Stimulated activated CD8-positive, alpha-beta memory T cell treated with anti-CD3 and anti-CD28 coated beads, Interleukin-4, amount 100 ng/mL, for 48 hours (primary cell): ENCODE results near the gene ARMC9.
A peak's percentile ranks its signal among the peaks of the same experiment; 100 is the strongest.
"Not testable (repeated sequence)": the region's sequence is repeated elsewhere in the genome, so short reads cannot be mapped to it uniquely, and the experiment has no call there.

Source experiments
- DNase-seq: peaks from one replicate; pipeline ENCODE4 v3.0.0-alpha.2; 2020

Gene ARMC9

GRCh38 chr2:231407686-231408085 is 209.3 kb downstream of the ARMC9 start:
- not testable (repeated sequence) for DNase-seq

DNA sequence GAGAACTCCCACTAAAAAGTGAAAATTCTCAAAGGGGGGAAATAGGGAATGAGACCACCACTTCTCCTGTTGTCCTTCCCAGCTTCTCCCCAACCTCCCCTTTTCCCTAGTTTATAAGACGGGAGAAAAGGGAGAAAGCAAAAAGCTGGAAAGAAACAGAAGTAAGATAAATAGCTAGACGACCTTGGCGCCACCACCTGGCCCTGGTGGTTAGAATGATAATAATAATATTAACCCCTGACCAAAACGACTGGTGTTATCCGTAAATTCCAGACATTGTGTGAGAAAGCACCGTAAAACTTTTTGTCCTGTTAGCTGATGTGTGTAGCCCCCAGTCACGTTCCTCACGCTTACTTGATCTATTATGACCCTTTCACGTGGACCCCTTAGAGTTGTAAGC is 209.9 kb downstream of the ARMC9 start:
- not testable (repeated sequence) for DNase-seq

DNA sequence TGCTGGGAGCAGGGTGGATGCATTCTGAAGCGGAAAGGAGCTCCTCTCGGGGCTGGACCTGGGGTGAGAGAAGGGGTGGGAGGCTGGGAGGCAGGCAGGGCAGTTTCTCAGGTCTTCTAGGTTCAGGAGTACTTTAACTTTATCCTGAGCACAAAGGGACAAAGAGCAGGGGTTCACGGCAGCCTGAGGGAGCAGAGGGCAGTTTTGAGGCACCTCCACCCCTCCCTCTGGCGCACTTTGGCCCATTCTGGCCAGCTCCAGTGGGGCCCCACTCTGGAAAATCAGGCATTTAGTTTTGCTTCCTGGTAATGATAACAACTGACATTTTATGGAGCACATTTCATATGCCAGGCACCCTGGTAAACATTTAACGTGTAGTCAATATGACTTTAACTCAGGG is 211.3 kb downstream of the ARMC9 start:
- no peak for DNase-seq

DNA sequence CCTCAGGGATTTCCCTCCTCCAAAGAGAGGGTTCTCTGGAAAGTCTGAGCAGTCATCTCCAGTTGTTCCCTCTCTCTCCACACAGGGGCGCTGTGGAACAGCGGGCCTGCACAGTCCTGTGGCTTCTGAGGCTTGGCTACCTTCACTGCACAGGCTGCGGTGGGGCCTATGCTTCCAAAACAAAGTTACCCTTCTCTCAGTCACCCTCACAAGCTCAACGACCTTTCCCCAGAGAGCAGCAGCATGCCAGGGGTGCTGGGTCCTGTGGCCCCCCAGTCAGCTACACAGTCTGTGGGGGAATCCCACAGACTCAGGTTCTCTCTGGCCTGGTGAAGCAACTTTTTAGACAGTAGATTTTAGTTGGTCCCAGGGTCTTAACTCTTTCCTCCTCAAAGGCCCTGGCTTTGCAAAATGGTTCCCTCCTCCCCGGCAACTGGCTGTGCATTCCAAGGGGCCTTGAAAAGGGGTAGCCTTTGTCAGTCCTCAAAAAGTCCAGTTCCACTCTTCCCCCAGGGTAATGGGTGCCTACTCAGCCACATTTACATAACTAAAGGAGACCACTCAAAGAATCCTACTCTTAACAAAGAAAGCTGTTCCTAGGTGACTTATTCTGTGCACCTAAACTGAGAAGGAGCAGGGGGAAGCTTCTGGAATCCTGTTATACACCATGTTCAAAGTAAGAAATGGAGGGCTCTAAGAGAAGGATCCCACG is 212.0 kb downstream of the ARMC9 start:
- DNase-seq: no peak

DNA sequence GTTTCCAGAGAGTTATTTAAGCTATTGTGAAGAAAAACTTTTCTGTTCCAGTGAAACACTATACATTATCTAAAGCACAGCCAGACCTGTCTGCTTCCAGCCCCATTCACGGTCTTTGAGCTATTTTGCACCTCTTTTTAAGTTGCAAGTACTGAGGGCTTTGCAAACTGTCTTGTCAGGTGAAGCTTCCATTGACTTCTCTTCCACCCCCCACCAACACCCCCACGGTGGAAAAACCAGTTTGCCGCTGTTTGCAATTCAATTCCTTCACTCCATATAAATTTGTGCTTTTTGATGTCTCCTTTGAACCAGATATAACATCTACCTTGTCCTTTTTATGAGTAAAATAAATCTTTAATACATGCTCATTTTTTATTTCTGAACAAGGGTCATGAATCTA is 212.8 kb downstream of the ARMC9 start:
- no peak for DNase-seq

- DNase-seq: peak; percentile 88
Observed at GRCh38 chr2:231411831-231412617, 213.6 kb downstream of the ARMC9 start.

GRCh38 chr2:231412618-231412963 is 214.2 kb downstream of the ARMC9 start:
- no peak for DNase-seq

DNA sequence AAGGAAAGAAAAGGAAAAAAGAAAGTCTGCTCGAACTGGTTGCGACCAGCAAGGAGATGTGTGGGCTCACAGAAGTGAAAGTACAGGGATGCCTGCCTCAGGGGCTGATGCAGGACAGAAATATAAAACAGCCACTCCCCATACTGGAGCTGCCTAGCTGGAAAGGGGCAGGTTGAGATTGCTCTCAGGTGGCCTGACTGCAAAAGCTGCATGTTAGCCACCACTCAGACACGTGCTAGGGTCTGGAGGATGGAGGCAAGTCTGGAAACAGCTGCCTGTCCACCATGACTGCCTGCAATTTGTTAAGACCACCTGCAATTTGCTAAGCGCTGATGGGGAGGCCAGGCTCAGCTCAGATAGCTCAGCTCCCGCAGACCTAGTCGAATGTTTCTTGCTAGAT is 215.0 kb downstream of the ARMC9 start:
- no peak for DNase-seq

DNA sequence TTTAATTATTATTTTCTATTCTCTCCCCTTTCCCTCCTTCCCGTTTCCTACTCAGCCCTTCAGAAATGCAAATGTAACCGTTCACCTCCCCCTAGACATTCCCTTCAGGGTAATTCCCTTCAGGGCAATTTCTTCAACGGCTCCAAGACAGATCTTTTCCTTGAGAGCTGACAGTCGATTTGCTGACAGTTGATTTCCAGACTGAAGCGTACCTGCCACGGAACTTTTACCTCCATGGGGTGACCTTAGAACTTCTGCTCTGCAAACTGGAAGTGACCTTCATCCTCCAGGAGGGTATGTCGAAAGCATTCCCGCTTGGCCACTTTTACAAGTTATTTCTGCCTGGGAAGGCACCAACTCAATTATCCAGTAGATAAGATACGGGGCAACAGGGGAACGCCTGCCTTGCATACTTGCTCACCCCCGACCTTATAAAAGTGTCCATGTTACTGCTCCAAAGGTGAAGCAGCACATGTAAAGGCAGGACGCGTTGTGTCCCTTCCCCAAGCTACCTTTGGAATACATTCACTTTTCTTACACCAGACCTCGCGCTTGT is 215.6 kb downstream of the ARMC9 start:
- DNase-seq: no peak

- no peak for DNase-seq
Observed at GRCh38 chr2:231415029-231415428, 216.6 kb downstream of the ARMC9 start.

DNA sequence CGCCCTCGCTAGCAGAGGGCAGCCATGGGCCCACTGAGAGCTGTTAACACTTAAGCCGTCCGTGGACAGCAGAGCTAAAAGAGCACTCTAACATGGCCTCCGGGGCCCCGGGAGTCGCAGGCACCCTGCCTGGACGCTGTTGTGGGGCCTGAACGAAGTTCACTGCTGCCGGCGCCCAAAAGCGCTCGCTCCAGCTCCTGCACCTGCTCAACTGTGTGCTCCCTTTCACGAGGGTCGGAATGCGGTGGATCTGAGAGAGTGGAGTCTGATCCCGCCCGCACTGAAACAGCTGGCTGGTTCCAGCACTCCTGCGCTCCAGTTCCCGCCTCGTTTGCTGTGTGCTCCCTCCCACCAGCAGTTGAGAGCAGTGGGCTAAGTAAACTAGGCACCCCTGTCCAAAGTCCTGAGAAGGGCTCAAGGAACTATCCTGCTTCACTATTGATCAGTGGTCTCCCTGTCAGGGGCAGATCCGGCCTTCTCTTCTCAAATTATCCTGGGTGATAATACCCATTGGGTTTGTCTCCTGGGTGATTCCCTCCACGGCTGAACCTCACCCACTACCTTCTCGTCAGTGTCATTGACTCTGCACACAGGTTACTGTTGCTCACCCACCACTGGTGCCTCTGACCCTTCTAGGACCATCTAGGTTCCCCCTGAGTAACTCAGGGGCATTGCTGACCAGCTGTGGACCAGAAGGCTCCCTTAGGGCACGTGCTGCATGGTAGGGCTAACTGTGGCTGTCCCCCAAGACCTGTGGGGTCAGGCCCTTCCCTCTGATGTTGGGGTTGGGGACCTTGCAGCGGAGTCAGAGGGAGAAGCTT is 220.6 kb downstream of the ARMC9 start:
- no peak for DNase-seq

- DNase-seq: no peak
Observed at GRCh38 chr2:231421051-231421580, 222.7 kb downstream of the ARMC9 start.

DNA sequence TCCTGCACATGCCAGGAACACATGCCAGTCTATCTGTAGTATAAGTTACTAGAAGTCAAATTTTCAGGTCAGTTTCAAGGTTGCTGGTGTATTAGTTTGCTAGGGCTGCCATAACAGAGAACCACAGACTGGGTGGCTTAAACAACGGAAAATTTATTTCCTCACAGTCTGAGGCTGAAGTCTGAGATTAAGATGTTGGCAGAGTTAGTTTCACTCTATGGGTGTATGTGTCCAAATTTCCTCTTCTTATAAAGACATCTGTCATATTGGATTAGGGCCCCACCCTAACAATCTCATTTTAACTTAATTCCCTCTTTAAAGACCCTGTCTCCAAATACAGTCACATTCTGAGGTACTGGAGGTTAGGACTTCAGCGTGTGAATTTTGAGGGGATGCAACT is 223.6 kb downstream of the ARMC9 start:
- no peak for DNase-seq

GRCh38 chr2:231423176-231423575 is 224.7 kb downstream of the ARMC9 start:
- DNase-seq: no peak
